Trophoblast cell (in vitro differentiated cells and primary cell): ENCODE results near the gene MEGF11.

Experiments
- DNase-seq, 2 donors: peaks; one replicate each; pipeline ENCODE4 v3.0.0-alpha.2; 2016
- H2AFZ ChIP-seq: 2 replicates; pipeline ENCODE4 v1.6.1; 2013; ENCODE audit warnings: low read length, moderate library complexity, mild to moderate bottlenecking; ENCODE audit not compliant: insufficient read depth, poor library complexity
- H2AK5ac ChIP-seq: 2 replicates; pipeline ENCODE4 v1.6.1; 2013; ENCODE audit warnings: mild to moderate bottlenecking, low read length
- H2BK120ac ChIP-seq: 2 replicates; pipeline ENCODE4 v1.6.1; 2013; ENCODE audit warnings: low read length, mild to moderate bottlenecking, moderate library complexity; ENCODE audit not compliant: insufficient read depth, poor library complexity
- H2BK12ac ChIP-seq: 2 replicates; pipeline ENCODE4 v1.6.1; 2013; ENCODE audit warnings: mild to moderate bottlenecking, low read length, moderate library complexity
- H2BK5ac ChIP-seq: 2 replicates; pipeline ENCODE4 v1.6.1; 2013; ENCODE audit warnings: low read length, low read depth, moderate library complexity, mild to moderate bottlenecking; ENCODE audit not compliant: poor library complexity
- H3K14ac ChIP-seq: 2 replicates; pipeline ENCODE4 v1.6.1; 2013; ENCODE audit warnings: mild to moderate bottlenecking, low read length
- H3K18ac ChIP-seq: 2 replicates; pipeline ENCODE4 v1.6.1; 2013; ENCODE audit warnings: mild to moderate bottlenecking, low read length
- H3K23ac ChIP-seq: 2 replicates; pipeline ENCODE4 v1.6.1; 2013; ENCODE audit warnings: low read length
- H3K27ac ChIP-seq: 2 replicates; pipeline ENCODE4 v1.5.1; 2013; ENCODE audit warnings: low read depth, mild to moderate bottlenecking, inconsistent platforms, low read length, moderate library complexity
- H3K27me3 ChIP-seq: 2 replicates; pipeline ENCODE4 v1.6.1; 2013; ENCODE audit warnings: inconsistent platforms, mild to moderate bottlenecking, low read length, moderate library complexity; ENCODE audit not compliant: insufficient read depth
- H3K36me3 ChIP-seq, 2 experiments: 1 replicate in 1 of 2; 2 replicates in 1 of 2; pipeline ENCODE4 v1.6.1; 2013; ENCODE audit warnings: low read length in 2 of 2, mild to moderate bottlenecking in 2 of 2, moderate library complexity in 1 of 2; ENCODE audit not compliant: insufficient read depth in 2 of 2, control insufficient read depth in 1 of 2
- H3K4ac ChIP-seq: 2 replicates; pipeline ENCODE4 v1.6.1; 2013; ENCODE audit warnings: low read depth, mild to moderate bottlenecking, low read length, moderate library complexity
- H3K4me1 ChIP-seq, 2 experiments: 1 replicate in 1 of 2; 2 replicates in 1 of 2; pipeline ENCODE4 v1.6.1; 2013; ENCODE audit warnings: low read length in 2 of 2, mild to moderate bottlenecking in 2 of 2, moderate library complexity in 1 of 2; ENCODE audit not compliant: insufficient read depth in 2 of 2, control insufficient read depth in 1 of 2
- H3K4me2 ChIP-seq: 2 replicates; pipeline ENCODE4 v1.6.1; 2013; ENCODE audit warnings: inconsistent platforms, mild to moderate bottlenecking, low read length, moderate library complexity
- H3K4me3 ChIP-seq: 2 replicates; pipeline ENCODE4 v1.5.1; 2013; ENCODE audit warnings: mild to moderate bottlenecking, low read depth, low read length, inconsistent platforms
- H3K79me1 ChIP-seq: one replicate; pipeline ENCODE4 v1.6.1; 2013; ENCODE audit warnings: low read length
- H3K79me2 ChIP-seq: 2 replicates; pipeline ENCODE4 v1.6.1; 2013; ENCODE audit warnings: low read length, mild to moderate bottlenecking; ENCODE audit not compliant: control insufficient read depth, insufficient read depth, poor library complexity
- H3K9ac ChIP-seq: 2 replicates; pipeline ENCODE4 v1.6.1; 2013; ENCODE audit warnings: mild to moderate bottlenecking, low read length
- H3K9me3 ChIP-seq: 2 replicates; pipeline ENCODE4 v1.6.1; 2013; ENCODE audit warnings: low read depth, mild to moderate bottlenecking, control low read depth, inconsistent platforms, low read length; ENCODE audit not compliant: insufficient read depth
- H4K12ac ChIP-seq: 2 replicates; pipeline ENCODE4 v1.6.1; 2013; ENCODE audit warnings: low read depth, mild to moderate bottlenecking, low read length, moderate library complexity
- H4K8ac ChIP-seq: 2 replicates; pipeline ENCODE4 v1.6.1; 2013; ENCODE audit warnings: low read depth, mild to moderate bottlenecking, low read length, moderate library complexity
- H4K91ac ChIP-seq: one replicate; pipeline ENCODE4 v1.6.1; 2013; ENCODE audit warnings: low read depth, mild to moderate bottlenecking, low read length, moderate library complexity
- WGBS: extraction: QIAGEN DNeasy Blood & Tissue Kit; methylation state at CpG from one replicate; pipeline ENCODE4 v1.1.7; 2013; ENCODE audit warnings: missing lambda C conversion rate; ENCODE audit not compliant: insufficient read length, insufficient coverage; ENCODE audit errors: extremely low coverage; 5-methylcytosine and 5-hydroxymethylcytosine counted together

The MEGF11 gene

GRCh38 chr15:66193066-66193465 is 60.5 kb downstream of the MEGF11 start:
- Histone ChIP-seq H3K79me1 (no peaks in the 10 kb centered on the region), H3K18ac (no peak overlapping the region), H2BK5ac (no peak overlapping the region), H3K27me3 (no peaks in the 10 kb centered on the region), H2BK12ac (no peak overlapping the region), H2AK5ac (no peak overlapping the region), H3K4me1 (peaks cover 0 to 4% of the 10 kb centered on the region in 2 experiments), H3K14ac (no peak overlapping the region), H3K4me2 (no peak overlapping the region), H3K4ac (no peak overlapping the region), H3K79me2 (no peaks in the 10 kb centered on the region), H4K91ac (no peak overlapping the region), H3K4me3 (no peak overlapping the region), H4K12ac (no peak overlapping the region), H4K8ac (no peak overlapping the region), H3K23ac (no peak overlapping the region), H2AFZ (no peak overlapping the region), H3K36me3 (no peaks in the 10 kb centered on the region), H2BK120ac (no peak overlapping the region), H3K9ac (no peak overlapping the region), H3K27ac (no peak overlapping the region), H3K9me3 (peaks cover 3% of the 10 kb centered on the region)
- no peak for DNase-seq
- WGBS, result no CpG with 5 or more reads among the region's 3 CpGs

GRCh38 chr15:66190746-66191145 is 62.8 kb downstream of the MEGF11 start:
- H2AK5ac ChIP-seq, result no peak overlapping the region
- WGBS, result no CpG with 5 or more reads among the region's 5 CpGs
- H4K8ac ChIP-seq, result no peak overlapping the region
- no peak overlapping the region for H3K18ac ChIP-seq
- no peak overlapping the region for H2BK12ac ChIP-seq
- peaks cover under 1% of the 10 kb centered on the region for H3K9me3 ChIP-seq
- H2BK5ac ChIP-seq, result no peak overlapping the region
- H2AFZ ChIP-seq, result no peak overlapping the region
- DNase-seq, result no peak
- no peak overlapping the region for H3K14ac ChIP-seq
- H2BK120ac ChIP-seq, result no peak overlapping the region
- no peak overlapping the region for H3K4me3 ChIP-seq
- H3K4ac ChIP-seq, result no peak overlapping the region
- no peak overlapping the region for H3K23ac ChIP-seq
- peaks cover 0 to 5% of the 10 kb centered on the region in 2 experiments for H3K4me1 ChIP-seq
- no peaks in the 10 kb centered on the region for H3K79me1 ChIP-seq
- H3K36me3 ChIP-seq, result no peaks in the 10 kb centered on the region
- no peaks in the 10 kb centered on the region for H3K79me2 ChIP-seq
- no peak overlapping the region for H4K91ac ChIP-seq
- no peak overlapping the region for H3K9ac ChIP-seq
- H3K4me2 ChIP-seq, result no peak overlapping the region
- no peak overlapping the region for H4K12ac ChIP-seq
- no peaks in the 10 kb centered on the region for H3K27me3 ChIP-seq
- no peak overlapping the region for H3K27ac ChIP-seq

GRCh38 chr15:66189291-66189690 is 64.3 kb downstream of the MEGF11 start:
- no peak overlapping the region for H3K4ac ChIP-seq
- H3K18ac ChIP-seq, result no peak overlapping the region
- no peaks in the 10 kb centered on the region for H3K36me3 ChIP-seq
- H2AK5ac ChIP-seq, result no peak overlapping the region
- H3K23ac ChIP-seq, result no peak overlapping the region
- no peak overlapping the region for H4K91ac ChIP-seq
- no CpG with 5 or more reads among the region's 6 CpGs for WGBS
- no peak overlapping the region for H3K4me2 ChIP-seq
- no peaks in the 10 kb centered on the region for H3K27me3 ChIP-seq
- H3K4me3 ChIP-seq, result no peak overlapping the region
- DNase-seq, result no peak
- no peak overlapping the region for H3K14ac ChIP-seq
- H3K79me2 ChIP-seq, result no peaks in the 10 kb centered on the region
- peaks cover 0 to 4% of the 10 kb centered on the region in 2 experiments for H3K4me1 ChIP-seq
- no peak overlapping the region for H2BK5ac ChIP-seq
- no peak overlapping the region for H2AFZ ChIP-seq
- H3K27ac ChIP-seq, result no peak overlapping the region
- no peak overlapping the region for H2BK12ac ChIP-seq
- no peak overlapping the region for H2BK120ac ChIP-seq
- H3K9ac ChIP-seq, result no peak overlapping the region
- H3K9me3 ChIP-seq, result no peaks in the 10 kb centered on the region
- H4K8ac ChIP-seq, result no peak overlapping the region
- H4K12ac ChIP-seq, result no peak overlapping the region
- no peaks in the 10 kb centered on the region for H3K79me1 ChIP-seq

DNA sequence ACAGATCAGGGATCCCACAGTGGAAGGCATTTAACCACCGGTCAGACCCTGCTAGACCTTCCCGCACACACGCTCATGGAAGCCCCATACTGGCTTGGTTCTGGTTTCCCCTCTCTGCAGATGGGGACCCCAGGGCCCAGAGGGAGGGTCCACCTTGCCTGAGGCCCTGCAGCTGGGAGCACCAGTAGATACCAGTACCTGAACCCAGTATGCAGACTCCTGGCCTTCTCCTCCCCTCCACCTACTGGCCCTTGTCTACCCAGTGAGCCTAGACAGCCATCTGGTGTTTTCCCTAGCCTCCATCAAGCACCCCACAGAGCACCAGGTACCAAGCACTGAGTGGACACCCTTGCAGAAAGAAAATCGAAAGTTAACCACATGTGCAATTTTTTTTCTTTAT is 65.1 kb downstream of the MEGF11 start:
- H4K91ac ChIP-seq, result no peak overlapping the region
- H4K12ac ChIP-seq, result no peak overlapping the region
- no peak overlapping the region for H3K9ac ChIP-seq
- H3K4me2 ChIP-seq, result no peak overlapping the region
- H3K14ac ChIP-seq, result no peak overlapping the region
- no peak overlapping the region for H3K4ac ChIP-seq
- no peak overlapping the region for H2AK5ac ChIP-seq
- H3K27ac ChIP-seq, result no peak overlapping the region
- no peak for DNase-seq
- no peaks in the 10 kb centered on the region for H3K79me1 ChIP-seq
- no peak overlapping the region for H2BK120ac ChIP-seq
- no CpG with 5 or more reads among the region's 4 CpGs for WGBS
- H3K4me3 ChIP-seq, result no peak overlapping the region
- no peak overlapping the region for H4K8ac ChIP-seq
- H3K27me3 ChIP-seq, result no peaks in the 10 kb centered on the region
- no peak overlapping the region for H2AFZ ChIP-seq
- peaks cover 0 to 4% of the 10 kb centered on the region in 2 experiments for H3K4me1 ChIP-seq
- H3K36me3 ChIP-seq, result no peaks in the 10 kb centered on the region
- no peaks in the 10 kb centered on the region for H3K9me3 ChIP-seq
- H2BK5ac ChIP-seq, result no peak overlapping the region
- no peak overlapping the region for H2BK12ac ChIP-seq
- H3K23ac ChIP-seq, result no peak overlapping the region
- no peaks in the 10 kb centered on the region for H3K79me2 ChIP-seq
- H3K18ac ChIP-seq, result no peak overlapping the region
